Activated CD4-positive, alpha-beta memory T cell treated with anti-CD3 and anti-CD28 coated beads for 36 hours (primary cell): ENCODE data around the gene PDF. TPM values are rescaled to one million over a fixed set of nuclear protein-coding genes. Genes with fewer than 3 reads are reported as not detected.
A peak's percentile ranks its signal among the peaks of the same experiment; 100 is the strongest.

ENCODE experiments used
- CTCF ChIA-PET: fragments of 350-600 bp; sonication (Branson Sonifier 250); formaldehyde crosslinking; loops from one replicate; lab custom pipeline; 2021; ENCODE audit warnings: antibody characterized with exemption, inconsistent platforms; lab: Charles Lee
- POLR2A ChIA-PET: fragments of 350-600 bp; sonication (Branson Sonifier 250); formaldehyde crosslinking; loops from one replicate; lab custom pipeline; 2021; ENCODE audit warnings: antibody characterized with exemption; lab: Charles Lee
- DNase-seq: peaks from one replicate; pipeline ENCODE4 v3.0.0-alpha.2; 2020
- H3K27ac Mint-ChIP-seq: one replicate; pipeline ENCODE4 v1.8.0; 2021; ENCODE audit warnings: mixed read lengths
- H3K27me3 Mint-ChIP-seq: one replicate; pipeline ENCODE4 v1.8.0; 2021; ENCODE audit warnings: mixed read lengths
- H3K36me3 Mint-ChIP-seq: one replicate; pipeline ENCODE4 v1.8.0; 2021; ENCODE audit warnings: mixed read lengths
- H3K4me1 Mint-ChIP-seq: one replicate; pipeline ENCODE4 v1.8.0; 2021; ENCODE audit warnings: low read depth, mixed read lengths
- H3K4me3 Mint-ChIP-seq: one replicate; pipeline ENCODE4 v1.8.0; 2021; ENCODE audit warnings: mild to moderate bottlenecking, mixed read lengths
- H3K9me3 Mint-ChIP-seq: one replicate; pipeline ENCODE4 v1.8.0; 2021; ENCODE audit warnings: mixed read lengths
- intact Hi-C: fragments of 100-400 bp; cut with micrococcal nuclease; formaldehyde crosslinking; loops from one replicate; pipeline ENCODE4 v1.15.1; 2023
- total RNA-seq, 2 experiments: library from RNA; stranded (reverse); gene quantifications; one replicate each; pipeline ENCODE4 v1.2.3, GENCODE V29; 2021

The PDF gene, protein sequence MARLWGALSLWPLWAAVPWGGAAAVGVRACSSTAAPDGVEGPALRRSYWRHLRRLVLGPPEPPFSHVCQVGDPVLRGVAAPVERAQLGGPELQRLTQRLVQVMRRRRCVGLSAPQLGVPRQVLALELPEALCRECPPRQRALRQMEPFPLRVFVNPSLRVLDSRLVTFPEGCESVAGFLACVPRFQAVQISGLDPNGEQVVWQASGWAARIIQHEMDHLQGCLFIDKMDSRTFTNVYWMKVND
- total RNA-seq = 10 to 100 TPM; 16.2 to 17.6 TPM

GRCh38 chr16:69330286-69331109 is at the start of gene PDF:
Gene PDF (minus strand): TSS chr16:69330588. CDS start chr16:69330570, 18 bp downstream.
- CTCF ChIA-PET = interaction anchor here (0.9 to 2.1 kb wide), 6 partner anchors 8 to 424 kb away, joined by 3 to 10 read pairs (median 3); partner anchors contain the start of genes COG8 and NOB1
- H3K27ac Mint-ChIP-seq = peak within 1 kb of the TSS; percentile 86

GRCh38 chr16:69378760-69379159 is 48.4 kb upstream of the PDF start:
- Mint-ChIP-seq H3K36me3 (peaks cover 42% of the 10 kb centered on the region), H3K4me1 (peaks cover 40% of the 10 kb centered on the region), H3K27ac (peak overlapping the region; percentile 71), H3K9me3 (no peaks in the 10 kb centered on the region), H3K4me3 (no peak overlapping the region), H3K27me3 (no peaks in the 10 kb centered on the region)
- no peak for DNase-seq
- POLR2A ChIA-PET = no interaction called here
- CTCF ChIA-PET = interaction anchor here (0.6 to 2.2 kb wide), 4 partner anchors 17 to 376 kb away, joined by 3 to 14 read pairs (median 5); partner anchors contain the start of gene NOB1
- intact Hi-C loops = no loop called here

More at GRCh38 chr16:69330286-69331109, at the start of gene PDF:
- DNase-seq = peak; percentile 90
- Mint-ChIP-seq H3K27me3 (no peaks in the 10 kb centered on the region), H3K9me3 (no peaks in the 10 kb centered on the region), H3K36me3 (peaks cover 48% of the 10 kb centered on the region), H3K4me3 (peak within 1 kb of the TSS; percentile 82), H3K4me1 (peaks cover 43% of the 10 kb centered on the region)
- intact Hi-C loops = loop anchor here (1.0 to 10.0 kb wide), 3 partner anchors 9 to 1666 kb away; partner anchors contain the start of genes ACD, C16orf86, COG8 and ENKD1
- POLR2A ChIA-PET = interaction anchor here (1.0 to 3.1 kb wide), 7 partner anchors 8 to 173 kb away, joined by 3 to 13 read pairs (median 4); partner anchors contain the start of genes COG8 and NIP7

- ChIA-PET POLR2A (no interaction called here), CTCF (interaction anchor here (0.6 to 2.2 kb wide), 3 partner anchors 18 to 603 kb away, joined by 3 to 14 read pairs (median 5); no protein-coding TSS in a partner anchor)
- Mint-ChIP-seq H3K27ac (peak overlapping the region; percentile 65), H3K4me3 (no peak overlapping the region), H3K9me3 (no peaks in the 10 kb centered on the region), H3K36me3 (peaks cover 38% of the 10 kb centered on the region), H3K27me3 (no peaks in the 10 kb centered on the region), H3K4me1 (peaks cover 37% of the 10 kb centered on the region)
- no peak for DNase-seq
- intact Hi-C loops = no loop called here
These were observed 47.6 kb upstream of the PDF start for GRCh38 chr16:69378036-69378435.

DNA sequence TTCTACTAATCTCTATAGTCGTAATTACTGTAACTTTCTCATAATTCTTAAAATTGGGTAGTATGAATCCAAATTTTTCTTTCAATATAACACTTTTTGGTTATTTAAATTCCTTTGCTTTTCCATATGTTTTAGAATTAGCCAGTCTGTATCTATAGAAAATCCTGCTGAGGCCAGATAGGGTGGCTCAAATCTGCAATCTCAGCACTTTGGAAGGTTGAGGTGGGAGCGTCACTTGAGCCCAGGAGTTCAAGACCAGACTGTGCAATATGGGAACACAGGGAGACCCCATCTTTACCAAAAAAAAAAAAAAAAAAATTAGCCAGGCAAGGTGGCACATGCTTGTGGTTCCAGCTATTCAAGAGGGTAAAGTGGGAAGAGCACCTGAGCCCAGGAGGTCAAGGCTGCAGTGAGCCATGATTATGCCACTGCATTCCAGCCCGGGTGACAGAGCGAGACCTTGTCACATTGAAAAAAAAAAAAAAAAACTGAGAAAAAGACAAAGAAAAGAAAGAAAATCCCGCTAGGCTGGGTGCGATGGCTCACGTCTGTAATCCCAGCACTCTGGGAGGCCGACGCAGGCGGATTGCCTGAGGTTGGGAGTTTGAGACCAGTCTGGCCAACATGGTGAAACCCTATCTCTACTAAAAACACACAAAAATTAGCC is 46.1 kb upstream of the PDF start:
- Mint-ChIP-seq H3K4me1 (peaks cover 28% of the 10 kb centered on the region), H3K27ac (no peak overlapping the region), H3K36me3 (peaks cover 35% of the 10 kb centered on the region), H3K27me3 (no peaks in the 10 kb centered on the region), H3K9me3 (no peaks in the 10 kb centered on the region), H3K4me3 (no peak overlapping the region)
- ChIA-PET POLR2A (interaction anchor here (0.8 kb wide), 1 partner anchor 10 kb away, joined by 3 read pairs; the partner anchor contains the start of gene TERF2), CTCF (interaction anchor here (0.7 kb wide), 1 partner anchor 20 kb away, joined by 3 read pairs; no protein-coding TSS in a partner anchor)
- no peak for DNase-seq
- intact Hi-C loops = no loop called here

- no peak overlapping the region for H3K27ac Mint-ChIP-seq
- intact Hi-C loops = no loop called here
- no peaks in the 10 kb centered on the region for H3K9me3 Mint-ChIP-seq
- H3K36me3 Mint-ChIP-seq = peaks cover 39% of the 10 kb centered on the region
- POLR2A ChIA-PET = interaction anchor here (0.6 kb wide), 1 partner anchor 33 kb away, joined by 3 read pairs; no protein-coding TSS in a partner anchor
- H3K4me3 Mint-ChIP-seq = no peak overlapping the region
- H3K4me1 Mint-ChIP-seq = peaks cover 6% of the 10 kb centered on the region
- no peaks in the 10 kb centered on the region for H3K27me3 Mint-ChIP-seq
- CTCF ChIA-PET = no interaction called here
- no peak for DNase-seq
These were observed 42.6 kb upstream of the PDF start for GRCh38 chr16:69373019-69373418.

DNA sequence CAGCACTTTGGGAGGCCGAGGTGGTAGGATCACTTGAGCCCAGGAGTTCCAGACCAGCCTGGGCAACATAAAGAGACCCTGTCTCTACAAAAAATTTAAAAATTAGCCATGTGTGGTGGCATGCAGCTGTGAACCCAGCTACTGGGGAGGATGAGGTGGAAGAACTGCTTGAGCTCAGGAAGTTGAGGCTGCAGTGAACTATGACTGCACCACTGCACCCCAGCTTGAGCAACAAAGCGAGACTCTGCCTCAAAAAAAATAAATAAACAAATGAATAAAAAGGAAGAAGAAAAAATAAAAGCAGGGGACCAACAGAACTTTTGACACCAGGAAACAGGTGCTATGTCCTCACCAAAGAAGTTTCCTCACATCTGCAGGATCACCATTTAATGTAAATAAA is 41.2 kb upstream of the PDF start:
- ChIA-PET CTCF (no interaction called here), POLR2A (no interaction called here)
- Mint-ChIP-seq H3K27ac (no peak overlapping the region), H3K36me3 (peaks cover 45% of the 10 kb centered on the region), H3K27me3 (no peaks in the 10 kb centered on the region), H3K4me3 (no peak overlapping the region), H3K9me3 (no peaks in the 10 kb centered on the region), H3K4me1 (peaks cover 12% of the 10 kb centered on the region)
- intact Hi-C loops = no loop called here
- DNase-seq = no peak

- ChIA-PET CTCF (no interaction called here), POLR2A (no interaction called here)
- intact Hi-C loops = no loop called here
- Mint-ChIP-seq H3K36me3 (peaks cover 59% of the 10 kb centered on the region), H3K27ac (no peak overlapping the region), H3K9me3 (no peaks in the 10 kb centered on the region), H3K4me1 (peaks cover 21% of the 10 kb centered on the region), H3K4me3 (no peak overlapping the region), H3K27me3 (no peaks in the 10 kb centered on the region)
- DNase-seq = no peak
These were observed 38.5 kb upstream of the PDF start for GRCh38 chr16:69368866-69369265.

DNA sequence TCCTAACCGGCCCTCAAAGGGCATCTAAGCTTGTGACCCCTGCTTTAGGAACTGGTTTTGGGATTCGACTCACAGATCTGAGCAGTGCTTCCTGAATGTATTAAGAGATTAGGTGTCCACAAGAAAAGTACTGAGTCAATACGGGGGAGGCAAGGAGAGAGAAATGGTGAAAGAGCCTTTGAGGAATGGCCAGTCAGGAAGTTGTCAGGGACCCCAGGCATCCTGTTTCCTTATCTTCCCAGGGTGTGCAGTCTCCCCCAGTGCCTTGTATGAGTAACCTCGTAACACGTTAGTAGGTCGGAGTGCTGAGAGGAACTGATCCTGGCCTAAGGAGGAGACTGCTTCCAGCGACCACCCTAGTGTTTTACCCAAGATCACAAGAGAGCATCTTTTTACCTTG is 37.6 kb upstream of the PDF start:
- no peaks in the 10 kb centered on the region for H3K9me3 Mint-ChIP-seq
- H3K27ac Mint-ChIP-seq = no peak overlapping the region
- H3K4me1 Mint-ChIP-seq = peaks cover 18% of the 10 kb centered on the region
- ChIA-PET CTCF (no interaction called here), POLR2A (no interaction called here)
- DNase-seq = no peak
- intact Hi-C loops = loop anchor here (2.0 kb wide), 1 partner anchor 13 kb away; no protein-coding TSS in a partner anchor
- H3K27me3 Mint-ChIP-seq = no peaks in the 10 kb centered on the region
- H3K36me3 Mint-ChIP-seq = peaks cover 62% of the 10 kb centered on the region
- no peak overlapping the region for H3K4me3 Mint-ChIP-seq

GRCh38 chr16:69366431-69366830 is 36.0 kb upstream of the PDF start:
- Mint-ChIP-seq H3K27ac (peak overlapping the region; percentile 85), H3K36me3 (peaks cover 56% of the 10 kb centered on the region), H3K4me3 (no peak overlapping the region), H3K4me1 (peaks cover 18% of the 10 kb centered on the region), H3K9me3 (no peaks in the 10 kb centered on the region), H3K27me3 (no peaks in the 10 kb centered on the region)
- POLR2A ChIA-PET = interaction anchor here (1.1 kb wide), 1 partner anchor 15 kb away, joined by 3 read pairs; no protein-coding TSS in a partner anchor
- CTCF ChIA-PET = no interaction called here
- DNase-seq = peak; percentile 71
- intact Hi-C loops = loop anchor here (2.0 kb wide), 1 partner anchor 14 kb away; no protein-coding TSS in a partner anchor

DNA sequence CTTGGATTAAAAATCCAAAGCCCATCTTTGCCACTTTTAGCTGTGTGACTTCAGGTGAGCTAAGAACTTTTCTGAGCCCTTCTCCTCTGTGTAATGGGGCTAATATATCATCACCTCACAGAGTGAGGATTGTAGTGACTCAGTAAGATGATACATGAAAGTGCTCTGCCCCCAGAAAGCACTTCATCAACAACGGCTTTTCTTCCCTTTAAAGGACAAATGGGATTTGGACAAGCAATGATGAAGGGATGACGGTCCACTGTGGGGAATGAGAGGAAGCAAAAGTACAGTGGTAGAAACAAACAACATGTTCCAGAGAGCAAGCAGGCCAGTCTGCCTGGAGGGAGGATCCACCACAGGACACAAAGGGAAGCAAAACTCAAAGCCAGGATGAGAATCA is 35.5 kb upstream of the PDF start:
- CTCF ChIA-PET = no interaction called here
- Mint-ChIP-seq H3K27ac (peak overlapping the region; percentile 85), H3K36me3 (peaks cover 56% of the 10 kb centered on the region), H3K9me3 (no peaks in the 10 kb centered on the region), H3K4me3 (no peak overlapping the region), H3K4me1 (peaks cover 18% of the 10 kb centered on the region), H3K27me3 (no peaks in the 10 kb centered on the region)
- intact Hi-C loops = loop anchor here (2.0 kb wide), 1 partner anchor 15 kb away; no protein-coding TSS in a partner anchor
- no peak for DNase-seq
- POLR2A ChIA-PET = interaction anchor here (1.1 kb wide), 1 partner anchor 16 kb away, joined by 3 read pairs; no protein-coding TSS in a partner anchor

- Mint-ChIP-seq H3K36me3 (peaks cover 42% of the 10 kb centered on the region), H3K4me1 (peaks cover 18% of the 10 kb centered on the region), H3K9me3 (no peaks in the 10 kb centered on the region), H3K4me3 (no peak overlapping the region), H3K27me3 (no peaks in the 10 kb centered on the region), H3K27ac (no peak overlapping the region)
- POLR2A ChIA-PET = no interaction called here
- intact Hi-C loops = no loop called here
- CTCF ChIA-PET = interaction anchor here (1.1 kb wide), 1 partner anchor 52 kb away, joined by 3 read pairs; no protein-coding TSS in a partner anchor
- DNase-seq = no peak
These were observed 33.7 kb upstream of the PDF start for GRCh38 chr16:69364088-69364487.
